IPS-18c (cell line): ENCODE data around the gene TPSAB1.
"Not testable (repeated sequence)": the region's sequence is repeated elsewhere in the genome, so short reads cannot be mapped to it uniquely, and the experiment has no call there.

Experiments used
- H3K4me3 ChIP-seq: 2 replicates; pipeline ENCODE4 v1.7.0; 2013; ENCODE audit warnings: low read depth, mild to moderate bottlenecking, low read length, moderate library complexity; ENCODE audit not compliant: insufficient read depth
- H3K9me3 ChIP-seq: one replicate; pipeline ENCODE4 v1.6.1; 2013; ENCODE audit warnings: mild to moderate bottlenecking, low read length, moderate library complexity; ENCODE audit not compliant: control insufficient read depth, insufficient read depth

The TPSAB1 gene

DNA sequence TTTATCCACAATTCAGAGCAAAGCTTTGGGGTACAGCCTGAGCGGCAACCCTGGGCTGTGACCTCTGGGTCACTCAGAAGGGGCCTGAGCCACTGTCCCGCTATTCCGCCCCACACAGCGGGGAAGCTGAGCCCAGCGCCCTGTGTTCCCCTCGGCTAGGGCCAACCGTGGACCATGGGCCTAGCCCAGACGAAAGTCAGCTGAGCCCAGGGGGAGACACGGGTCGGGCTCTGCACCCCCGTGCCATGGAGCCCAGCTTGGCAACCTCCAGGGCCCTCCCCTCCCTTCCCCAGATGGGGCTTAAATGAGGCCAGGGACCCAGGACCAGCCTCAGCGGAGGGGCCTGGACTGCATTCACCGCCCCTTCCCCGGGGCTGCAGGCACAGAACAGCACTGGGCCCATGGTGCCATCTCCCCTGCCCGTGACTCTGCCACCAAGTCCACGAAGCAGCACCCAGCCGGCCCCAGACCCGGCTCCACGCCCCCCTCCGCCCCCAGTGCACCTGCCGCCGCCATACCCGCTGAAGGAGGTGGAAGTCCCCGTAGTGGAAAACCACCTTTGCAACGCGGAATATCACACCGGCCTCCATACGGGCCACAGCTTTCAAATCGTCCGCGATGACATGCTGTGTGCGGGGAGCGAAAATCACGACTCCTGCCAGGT, 17.2 kb downstream of the TPSAB1 start:
- H3K9me3 ChIP-seq: no peaks in the 10 kb centered on the region
- no peak overlapping the region for H3K4me3 ChIP-seq

DNA sequence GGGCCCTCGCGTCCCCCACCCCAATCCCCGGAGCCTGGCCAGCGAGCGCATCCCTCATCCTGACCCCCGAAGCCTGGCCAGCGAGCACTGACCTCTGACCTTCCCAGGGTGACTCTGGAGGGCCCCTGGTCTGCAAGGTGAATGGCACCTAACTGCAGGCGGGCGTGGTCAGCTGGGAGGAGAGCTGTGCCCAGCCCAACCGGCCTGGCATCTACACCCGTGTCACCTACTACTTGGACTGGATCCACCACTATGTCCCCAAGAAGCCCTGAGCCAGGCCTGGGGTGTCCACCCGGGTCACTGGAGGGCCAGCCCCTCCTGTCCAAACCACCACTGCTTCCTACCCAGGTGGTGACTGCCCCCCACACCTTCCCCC, 17.7 kb downstream of the TPSAB1 start:
- no peak overlapping the region for H3K4me3 ChIP-seq
- no peaks in the 10 kb centered on the region for H3K9me3 ChIP-seq

DNA sequence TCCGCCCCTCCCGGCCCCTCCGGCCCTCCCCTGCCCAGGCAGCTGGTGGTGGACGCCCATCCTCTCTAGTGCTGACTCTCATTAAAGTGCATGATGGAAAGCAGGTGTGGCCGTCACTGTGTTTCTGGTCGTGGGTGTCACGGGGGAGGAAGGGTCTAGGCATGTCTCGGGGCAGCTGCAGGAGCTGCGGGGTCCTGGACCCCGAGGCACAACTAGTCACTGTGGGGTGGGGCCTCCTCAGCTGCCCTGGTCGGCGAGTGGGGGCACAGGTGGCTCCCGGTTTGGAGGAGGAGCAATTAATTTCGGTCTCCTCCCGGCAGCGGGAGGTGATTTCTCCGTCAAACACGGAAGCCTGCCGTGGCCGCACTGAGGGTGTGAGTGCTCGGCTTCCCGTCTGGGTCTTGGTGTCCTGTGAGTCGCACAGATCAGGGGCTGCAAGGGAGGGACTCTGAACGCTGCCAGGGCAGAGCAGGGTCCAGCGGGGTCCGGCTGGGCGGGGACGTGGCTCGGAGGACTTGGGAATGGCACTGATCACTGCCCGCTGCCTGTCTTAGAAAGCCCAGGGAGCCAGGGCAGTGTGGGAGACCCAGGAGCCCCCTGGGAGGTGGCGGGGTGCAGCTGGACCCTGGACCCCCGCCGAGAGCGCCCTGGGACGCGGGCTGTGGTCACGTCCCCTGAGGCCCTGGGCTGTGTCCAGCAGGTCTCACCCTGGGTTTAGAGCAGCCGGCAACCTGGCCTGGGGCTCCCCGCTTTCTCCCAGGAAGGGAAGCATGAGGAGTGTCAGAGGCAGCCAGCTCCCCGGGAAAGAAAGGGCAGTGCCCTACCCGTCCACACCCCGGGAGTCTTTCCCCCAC, 18.6 kb downstream of the TPSAB1 start:
- no peak overlapping the region for H3K4me3 ChIP-seq
- H3K9me3 ChIP-seq: no peaks in the 10 kb centered on the region

DNA sequence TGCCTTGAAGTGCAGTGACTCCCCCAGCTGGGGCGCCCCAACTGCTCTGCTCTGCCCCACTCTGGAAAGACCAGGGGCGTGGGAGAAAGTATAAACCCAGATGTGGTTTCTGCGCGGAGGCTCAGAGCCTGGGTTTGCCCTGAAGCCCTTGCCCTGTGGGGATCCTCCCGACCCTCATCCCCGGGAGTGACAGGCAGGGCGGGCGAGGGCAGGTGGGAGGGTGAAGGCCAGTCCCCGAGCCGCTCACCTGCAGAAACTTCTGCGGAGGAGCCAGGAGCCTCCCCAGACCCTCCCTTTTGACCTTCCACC, 19.2 kb downstream of the TPSAB1 start:
- H3K4me3 ChIP-seq: no peak overlapping the region
- H3K9me3 ChIP-seq: no peaks in the 10 kb centered on the region

DNA sequence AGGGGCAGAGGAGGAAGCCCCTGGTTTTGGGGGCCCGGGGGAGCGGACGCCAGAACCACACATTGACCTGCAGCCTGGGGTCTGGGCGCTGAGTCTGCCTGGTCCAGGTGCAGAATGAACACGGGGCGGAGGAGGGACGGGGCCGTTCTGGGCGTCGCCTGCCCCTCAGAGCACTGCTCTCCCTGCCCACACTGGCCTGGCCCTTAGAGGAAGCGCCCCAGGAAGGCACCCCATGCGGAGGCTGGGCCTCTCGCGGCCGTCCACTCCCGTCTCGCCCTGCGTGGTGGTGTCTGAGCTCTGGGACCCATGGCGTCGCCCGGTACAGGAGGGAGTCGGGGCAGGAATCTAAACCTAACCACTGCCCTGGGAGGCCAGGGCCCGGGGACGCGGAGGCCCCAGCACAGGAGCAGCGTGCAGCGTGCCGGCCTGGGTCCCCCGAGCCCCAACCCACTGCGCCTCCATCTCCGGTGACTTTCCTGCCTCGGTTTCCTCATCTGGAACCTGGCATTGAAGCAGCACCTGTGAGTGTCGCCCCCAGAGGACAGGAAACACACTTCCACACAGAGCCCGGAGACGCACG, 19.7 kb downstream of the TPSAB1 start:
- Histone ChIP-seq H3K4me3 (no peak overlapping the region), H3K9me3 (no peaks in the 10 kb centered on the region)

DNA sequence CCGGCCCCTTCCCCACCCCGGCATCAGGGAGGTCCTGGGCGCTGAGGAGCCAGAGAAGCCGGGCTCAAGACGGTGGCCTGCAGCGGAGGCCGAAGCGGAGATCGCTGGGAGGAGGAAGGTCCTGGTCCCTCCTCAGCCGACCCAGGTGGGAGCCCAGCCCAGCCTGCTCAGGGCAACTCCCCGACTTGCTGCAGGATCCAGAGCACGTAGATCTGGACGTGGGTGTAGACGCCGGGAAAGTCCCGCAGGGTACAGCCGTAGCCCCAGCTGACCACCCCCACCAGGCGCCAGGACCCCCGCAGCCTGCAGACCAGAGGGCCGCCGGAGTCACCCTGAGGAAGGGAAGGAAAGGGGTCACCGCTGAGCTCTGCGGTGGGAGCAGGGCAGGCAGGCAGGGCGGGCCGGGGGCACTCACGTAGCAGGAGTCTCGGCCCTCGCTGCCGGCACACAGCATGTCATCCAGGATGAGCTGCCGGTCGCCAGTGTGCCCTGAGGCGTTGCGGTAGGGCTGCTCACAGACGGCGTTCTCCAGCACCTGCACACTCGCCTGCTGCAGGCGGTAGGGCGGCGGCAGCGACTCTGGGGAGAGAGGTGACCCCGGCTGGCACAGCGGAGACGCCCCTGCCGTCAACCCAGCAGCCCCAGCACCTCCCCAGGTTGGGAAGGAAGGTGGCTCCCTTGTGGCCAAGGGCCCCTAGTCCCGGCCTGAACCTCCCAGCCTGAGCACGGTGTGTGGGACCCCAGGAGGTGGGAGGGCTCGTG, 20.8 kb downstream of the TPSAB1 start:
- H3K4me3 ChIP-seq: no peak overlapping the region
- no peaks in the 10 kb centered on the region for H3K9me3 ChIP-seq

DNA sequence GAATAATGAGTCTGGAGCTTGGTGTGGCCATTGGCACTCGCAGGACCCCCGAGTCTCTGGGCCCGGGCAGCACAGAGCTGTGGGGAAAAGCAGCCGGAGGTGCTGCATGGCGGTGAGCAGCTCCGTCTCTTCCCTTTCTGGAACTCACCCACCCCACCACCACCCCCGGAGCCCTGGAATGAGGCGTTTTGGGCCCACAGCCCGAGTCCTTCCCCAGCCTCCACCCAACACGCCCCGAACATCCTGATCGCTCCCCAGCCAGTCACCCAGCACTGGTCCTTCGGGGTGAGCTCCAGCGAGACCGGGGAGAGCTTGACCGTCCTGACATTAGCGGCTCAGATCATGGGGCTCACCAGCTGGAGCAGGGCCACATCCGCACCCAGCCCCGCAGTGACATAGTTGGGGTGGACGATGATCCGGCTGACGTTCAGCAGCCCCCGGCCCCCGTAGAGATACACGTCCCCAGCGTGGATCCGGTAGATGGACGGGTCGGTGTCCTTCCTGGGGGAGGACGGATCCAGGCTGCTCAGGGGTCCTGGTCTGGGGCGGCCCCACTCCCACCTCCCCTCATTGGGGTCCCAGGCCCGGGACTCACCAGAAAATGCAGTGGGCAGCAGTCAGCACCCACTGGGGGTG, 21.8 kb downstream of the TPSAB1 start:
- Histone ChIP-seq H3K4me3 (no peak overlapping the region), H3K9me3 (no peaks in the 10 kb centered on the region)

DNA sequence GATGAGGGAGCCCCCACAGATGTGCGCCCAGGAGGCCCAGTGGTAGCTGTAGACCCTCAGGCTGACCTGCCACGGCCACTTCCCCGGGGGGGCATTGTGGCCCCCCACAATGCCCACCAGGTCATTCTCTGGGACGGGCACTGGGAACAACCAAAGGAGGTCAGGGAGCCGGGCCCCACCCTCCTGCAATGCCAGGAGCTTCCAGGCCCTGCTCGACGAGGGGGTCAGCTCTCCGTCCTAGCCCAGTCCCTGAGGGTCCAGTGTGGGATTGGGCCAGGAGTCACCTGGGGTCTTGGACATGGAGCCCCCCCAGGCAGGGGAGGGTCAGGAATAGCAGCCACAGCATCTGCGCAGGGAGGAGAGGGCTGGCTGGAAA, 22.3 kb downstream of the TPSAB1 start:
- Histone ChIP-seq H3K4me3 (no peak overlapping the region), H3K9me3 (no peaks in the 10 kb centered on the region)

DNA sequence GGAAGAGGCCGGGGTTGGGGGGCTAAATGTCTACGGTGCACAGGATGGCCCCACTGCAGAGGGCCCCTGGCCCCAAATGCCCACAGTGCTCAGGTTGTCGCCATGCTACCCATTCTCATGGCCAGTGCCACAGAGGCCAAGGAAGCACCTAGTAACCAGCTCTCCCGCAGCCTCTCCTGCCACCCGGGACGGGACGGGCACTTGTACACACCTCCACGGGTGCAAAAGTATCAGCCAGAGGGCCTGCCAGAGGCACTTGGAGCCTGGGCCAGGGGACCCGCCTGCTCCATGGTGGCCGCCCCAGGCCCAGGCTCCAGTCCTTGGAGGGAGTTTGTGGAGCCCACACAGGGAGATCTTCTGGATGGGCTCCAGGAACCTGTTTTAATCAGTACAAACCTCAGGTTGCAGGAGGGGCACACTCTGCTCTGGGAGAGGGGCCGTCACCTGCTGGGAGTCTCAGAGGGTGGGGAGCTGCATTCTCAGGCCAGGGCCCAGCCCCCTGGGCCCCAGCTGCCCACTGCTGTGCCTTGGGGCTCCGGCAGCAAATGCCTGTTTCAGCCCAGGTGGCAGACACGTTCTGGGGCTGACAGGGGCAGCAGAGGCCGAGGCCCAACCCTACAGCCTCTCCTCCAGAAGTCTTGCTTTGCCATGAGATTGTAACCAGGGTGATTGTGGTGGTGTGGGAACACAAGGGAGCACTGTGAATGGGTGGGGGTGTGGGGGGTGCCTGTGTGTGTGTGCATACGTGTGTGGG, 23.3 kb downstream of the TPSAB1 start:
- H3K9me3 ChIP-seq: no peaks in the 10 kb centered on the region
- H3K4me3 ChIP-seq: no peak overlapping the region

DNA sequence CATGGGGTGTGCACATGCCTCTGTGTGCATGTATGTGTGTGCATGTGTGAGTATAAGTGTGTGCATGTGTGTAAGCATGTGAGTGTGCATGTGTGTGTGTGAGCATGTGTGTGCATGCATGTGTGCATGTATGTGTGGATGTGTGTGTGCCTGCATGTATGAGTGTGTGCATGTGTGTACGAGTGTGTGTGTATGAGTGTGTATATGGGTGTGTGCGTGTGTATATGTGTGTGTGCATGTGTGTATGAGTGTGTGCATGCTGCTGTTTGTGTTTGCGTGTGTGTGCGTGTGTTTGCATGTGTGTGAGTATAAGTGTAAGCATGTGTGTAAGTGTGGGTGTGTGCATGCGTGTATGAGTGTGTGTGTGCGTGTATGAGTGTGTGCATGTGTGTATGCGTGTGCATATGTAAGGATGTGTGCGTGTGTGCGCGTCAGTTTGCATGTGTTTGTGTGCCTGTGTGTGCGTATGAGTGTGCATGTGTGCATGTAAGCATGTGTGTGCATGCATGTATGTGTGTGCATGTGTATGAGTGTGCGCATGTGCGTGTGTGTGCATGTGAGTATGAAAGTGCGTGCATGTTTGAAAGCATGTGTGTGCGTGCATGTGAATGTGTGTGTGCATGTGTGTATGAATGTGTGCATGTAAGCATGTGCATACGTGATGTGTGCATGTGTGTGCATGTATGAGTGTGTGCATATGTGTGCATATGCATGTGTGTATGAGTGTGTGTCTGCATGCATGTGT, 24.0 kb downstream of the TPSAB1 start:
- Histone ChIP-seq H3K4me3 (no peak overlapping the region), H3K9me3 (no peaks in the 10 kb centered on the region)

DNA sequence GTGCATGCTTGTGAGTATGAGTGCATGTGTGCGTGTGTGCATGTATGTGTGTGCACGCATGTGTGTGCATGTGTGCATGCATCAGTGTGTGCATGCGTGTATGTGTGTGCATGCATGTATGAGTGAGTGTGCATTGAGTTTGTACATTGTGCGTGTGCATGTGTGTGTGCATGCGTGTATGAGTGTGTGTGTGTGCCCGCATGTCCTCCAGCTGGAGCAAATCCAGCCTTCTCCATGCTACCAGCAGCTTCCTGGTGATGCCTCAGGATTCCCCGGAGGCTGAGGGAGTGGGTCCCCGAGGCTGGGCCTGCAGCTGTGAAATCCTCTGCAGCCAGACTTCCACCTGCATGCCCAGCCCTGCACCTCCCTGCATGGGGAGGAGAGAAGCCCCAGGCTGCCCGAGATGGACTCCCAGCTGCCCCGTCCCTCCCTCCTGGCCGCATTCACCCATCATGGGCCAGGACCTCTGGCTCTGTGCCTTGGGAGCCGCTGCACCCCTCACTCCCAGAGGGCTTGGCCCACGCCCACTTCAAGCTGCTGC, 24.7 kb downstream of the TPSAB1 start:
- no peaks in the 10 kb centered on the region for H3K9me3 ChIP-seq
- no peak overlapping the region for H3K4me3 ChIP-seq

DNA sequence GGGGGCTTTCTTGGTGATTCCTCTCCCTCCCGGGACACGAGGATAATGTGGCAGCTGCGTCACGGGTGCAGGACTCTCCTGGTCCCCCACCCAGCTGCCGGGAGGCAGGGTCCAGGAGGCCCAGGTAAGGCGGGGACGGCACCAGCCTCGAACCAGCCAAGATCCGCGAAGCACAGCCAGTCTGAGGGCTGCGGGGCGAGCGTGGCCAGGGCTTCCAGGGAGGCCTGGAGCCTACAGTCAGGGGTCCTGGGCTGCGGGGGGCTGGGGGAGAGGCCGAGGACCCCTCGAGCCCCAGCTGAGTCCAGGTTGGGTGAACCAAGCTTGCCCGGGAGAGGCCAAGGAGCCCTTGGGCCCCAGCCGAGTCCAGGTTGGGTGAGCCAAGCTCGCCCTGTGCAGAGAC, 25.3 kb downstream of the TPSAB1 start:
- H3K4me3 ChIP-seq: no peak overlapping the region
- no peaks in the 10 kb centered on the region for H3K9me3 ChIP-seq

DNA sequence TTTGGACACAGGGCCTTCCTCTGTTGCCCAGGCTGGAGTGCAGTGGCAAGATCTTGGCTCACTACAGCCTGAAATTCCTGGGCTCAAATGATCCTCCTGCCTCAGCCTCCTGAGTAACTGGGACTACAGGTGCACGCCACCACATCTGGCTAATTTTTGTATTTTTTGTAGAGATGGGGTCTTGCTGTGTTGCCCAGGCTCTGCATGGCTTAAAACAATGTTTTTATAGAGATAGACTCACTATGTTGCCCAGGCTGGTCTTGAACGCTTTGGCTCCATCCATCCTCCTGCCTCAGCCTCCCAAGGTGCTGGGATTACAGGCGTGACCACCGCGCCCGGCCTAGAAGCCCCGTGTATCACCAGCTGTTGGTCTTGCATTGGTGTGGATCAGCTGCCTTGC, 28.9 kb downstream of the TPSAB1 start:
- H3K4me3 ChIP-seq, H3K9me3 ChIP-seq: not testable (repeated sequence)

DNA sequence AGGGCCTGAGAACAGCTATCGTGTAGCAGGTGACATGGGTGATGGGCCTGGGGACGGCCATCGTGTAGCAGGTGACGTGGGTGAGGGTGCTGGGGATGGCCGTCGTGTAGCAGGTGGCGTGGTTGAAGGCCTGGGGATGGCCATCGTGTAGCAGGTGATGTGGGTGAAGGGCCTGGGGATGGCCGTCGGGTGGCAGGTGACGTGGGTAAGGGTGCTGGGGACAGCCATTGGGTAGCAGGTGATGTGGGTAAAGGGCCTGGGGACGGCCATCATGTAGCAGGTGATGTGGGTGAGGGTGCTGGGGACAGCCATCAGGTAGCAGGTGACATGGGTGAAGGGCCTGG, 30.8 kb downstream of the TPSAB1 start:
- H3K9me3 ChIP-seq: no peaks in the 10 kb centered on the region
- no peak overlapping the region for H3K4me3 ChIP-seq

DNA sequence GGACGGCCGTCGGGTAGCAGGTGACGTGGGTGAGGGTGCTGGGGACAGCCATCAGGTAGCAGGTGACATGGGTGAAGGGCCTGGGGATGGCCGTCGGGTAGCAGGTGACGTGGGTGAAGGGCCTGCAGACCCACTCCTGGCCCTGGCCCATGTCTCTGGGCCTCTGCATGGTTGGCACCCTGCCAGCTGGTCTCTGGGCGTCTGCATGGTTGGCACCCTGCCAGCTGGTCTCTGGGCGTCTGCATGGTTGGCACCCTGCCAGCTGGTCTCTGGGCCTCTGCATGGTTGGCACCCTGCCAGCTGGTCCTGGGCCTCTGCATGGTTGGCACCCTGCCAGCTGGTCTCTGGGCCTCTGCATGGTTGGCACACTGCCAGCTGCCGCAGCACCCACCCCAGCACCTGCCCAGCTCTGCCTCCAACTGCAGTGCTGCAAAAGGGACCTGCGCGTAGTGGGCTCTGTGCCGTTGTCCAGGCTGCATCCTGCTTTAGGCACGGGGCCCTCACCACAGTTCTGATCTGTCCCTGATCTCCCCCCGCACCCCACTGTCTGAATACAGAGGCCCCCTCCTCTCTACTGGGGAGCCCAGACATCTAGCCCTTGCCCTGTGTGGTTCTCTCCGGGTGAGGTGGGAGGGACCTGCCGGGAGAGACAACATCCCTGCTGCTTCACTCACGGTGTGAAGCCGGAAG, 31.4 kb downstream of the TPSAB1 start:
- not testable (repeated sequence) for H3K4me3 ChIP-seq, H3K9me3 ChIP-seq
